SK-N-SH treated with all-trans-retinoic acid at 6 μM for 48 hours (cell line): ENCODE data around the gene CHM.

ENCODE experiments used
- ATAC-seq: fragments of 200-7000 bp; cut with Tn5 transposase; 3 replicates; pipeline ENCODE4 v1.9.1; 2020; ENCODE audit warnings: mild to moderate bottlenecking, moderate library complexity
- ARNTL ChIP-seq: fragments of 450-650 bp; formaldehyde crosslinking; IDR thresholded peaks from 2 replicates; pipeline ENCODE4 v1.5.0; 2020; ENCODE audit warnings: low read depth, mild to moderate bottlenecking, moderate library complexity, borderline replicate concordance
- BACH2 ChIP-seq: fragments of 250-450 bp; sonication (Bioruptor Pico); IDR thresholded peaks from 2 replicates; pipeline ENCODE4 v1.9.0; 2021; ENCODE audit warnings: mild to moderate bottlenecking, borderline replicate concordance
- CREB5 ChIP-seq: fragments of 250-450 bp; sonication (Bioruptor Pico); IDR thresholded peaks from 2 replicates; pipeline ENCODE4 v1.5.1; 2020; ENCODE audit warnings: low read depth, mild to moderate bottlenecking, moderate library complexity
- CSDC2 ChIP-seq: fragments of 250-450 bp; sonication (Bioruptor Pico); IDR thresholded peaks from 2 replicates; pipeline ENCODE4 v1.5.0; 2020; ENCODE audit warnings: mild to moderate bottlenecking, moderate library complexity
- CSRNP3 ChIP-seq: fragments of 250-450 bp; sonication (Bioruptor Pico); IDR thresholded peaks from 2 replicates; pipeline ENCODE4 v1.5.1; 2021; ENCODE audit warnings: mild to moderate bottlenecking, moderate library complexity
- ESRRG ChIP-seq: fragments of 250-450 bp; sonication (Bioruptor Pico); IDR thresholded peaks from 2 replicates; pipeline ENCODE4 v1.6.1; 2021; ENCODE audit warnings: mild to moderate bottlenecking
- GLIS3 ChIP-seq: fragments of 250-450 bp; sonication (Bioruptor Pico); IDR thresholded peaks from 2 replicates; pipeline ENCODE4 v1.5.0; 2020; ENCODE audit warnings: mild to moderate bottlenecking, moderate library complexity
- ISL1 ChIP-seq: fragments of 250-450 bp; sonication (Bioruptor Pico); IDR thresholded peaks from 2 replicates; pipeline ENCODE4 v2.1.2; 2022; ENCODE audit warnings: mild to moderate bottlenecking, moderate library complexity
- OSR1 ChIP-seq: fragments of 250-450 bp; sonication (Bioruptor Pico); IDR thresholded peaks from 2 replicates; pipeline ENCODE4 v1.8.0; 2022; ENCODE audit warnings: moderate library complexity, mild to moderate bottlenecking, inconsistent platforms
- PPARA ChIP-seq: fragments of 250-450 bp; sonication (Bioruptor Pico); IDR thresholded peaks from 2 replicates; pipeline ENCODE4 v1.5.0; 2020; ENCODE audit warnings: mild to moderate bottlenecking, borderline replicate concordance
- RARB ChIP-seq: fragments of 250-450 bp; sonication (Bioruptor Pico); IDR thresholded peaks from 2 replicates; pipeline ENCODE4 v1.8.0; 2021; ENCODE audit warnings: mild to moderate bottlenecking, moderate library complexity
- SNAI2 ChIP-seq: fragments of 250-450 bp; sonication (Bioruptor Pico); IDR thresholded peaks from 2 replicates; pipeline ENCODE4 v1.5.0; 2020; ENCODE audit warnings: mild to moderate bottlenecking, moderate library complexity
- TCF4 ChIP-seq: fragments of 250-450 bp; sonication (Bioruptor Pico); IDR thresholded peaks from 2 replicates; pipeline ENCODE4 v1.8.0; 2021; ENCODE audit warnings: mild to moderate bottlenecking, moderate library complexity, borderline replicate concordance
- TOX ChIP-seq: fragments of 250-450 bp; sonication (Bioruptor Pico); IDR thresholded peaks from 2 replicates; pipeline ENCODE4 v1.8.0; 2021; ENCODE audit warnings: mild to moderate bottlenecking, moderate library complexity, borderline replicate concordance
- ZFP3 ChIP-seq: fragments of 250-450 bp; sonication (Bioruptor Pico); IDR thresholded peaks from 2 replicates; pipeline ENCODE4 v1.5.0; 2020; ENCODE audit warnings: mild to moderate bottlenecking, moderate library complexity
- ZFP30 ChIP-seq: fragments of 450-650 bp; formaldehyde crosslinking; IDR thresholded peaks from 2 replicates; pipeline ENCODE4 v1.5.0; 2022; ENCODE audit warnings: mild to moderate bottlenecking, moderate library complexity
- ZNF565 ChIP-seq: fragments of 450-650 bp; formaldehyde crosslinking; conservative IDR thresholded peaks from 2 replicates; pipeline ENCODE4 v1.5.0; 2020; ENCODE audit warnings: low read depth, mild to moderate bottlenecking, moderate library complexity
- ZNF70 ChIP-seq: fragments of 450-650 bp; formaldehyde crosslinking; IDR thresholded peaks from 2 replicates; pipeline ENCODE4 v1.5.0; 2020; ENCODE audit warnings: mild to moderate bottlenecking, moderate library complexity
- ZNF8 ChIP-seq: fragments of 450-650 bp; formaldehyde crosslinking; IDR thresholded peaks from 2 replicates; pipeline ENCODE4 v1.5.0; 2020; ENCODE audit warnings: mild to moderate bottlenecking, moderate library complexity
- TF ChIP-seq, protein P1 (sequence below): fragments of 250-450 bp; sonication (Bioruptor Pico); IDR thresholded peaks from 2 replicates; pipeline ENCODE4 v1.8.0; 2020; ENCODE audit warnings: mild to moderate bottlenecking, moderate library complexity, borderline replicate concordance
- TF ChIP-seq, protein P2 (sequence below): fragments of 250-450 bp; sonication (Bioruptor Pico); IDR thresholded peaks from 2 replicates; pipeline ENCODE4 v1.8.0; 2021; ENCODE audit warnings: low read depth, mild to moderate bottlenecking, moderate library complexity, borderline replicate concordance

Gene CHM

DNA sequence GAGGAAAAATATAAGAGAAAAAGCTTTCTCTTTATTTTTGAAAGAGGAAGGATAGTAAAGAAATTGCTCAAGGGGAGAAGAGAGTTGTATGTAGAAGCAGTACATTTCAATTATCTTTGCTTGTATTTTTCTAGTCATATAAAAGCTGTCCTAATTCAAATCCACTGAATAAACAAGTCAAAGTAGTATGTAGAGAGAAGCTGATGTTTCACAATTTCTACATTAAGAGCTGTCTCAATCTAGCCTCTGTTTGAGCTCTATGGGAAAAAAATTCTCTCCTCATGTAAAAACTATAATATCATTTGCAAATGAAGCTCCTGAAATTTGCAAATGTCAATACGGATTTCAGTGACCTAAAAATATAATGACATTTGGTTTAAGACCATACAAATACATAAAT, 52.6 kb downstream of the CHM start:
- no peak for TF ChIP-seq SNAI2 (CRISPR knock-in tag)
- TF ChIP-seq PPARA: no peak
- no peak for TF ChIP-seq TOX
- no peak for TF ChIP-seq GLIS3 (CRISPR knock-in tag)
- TF ChIP-seq CSRNP3 (CRISPR knock-in tag): no peak
- no peak for TF ChIP-seq CSDC2 (CRISPR knock-in tag)
- TF ChIP-seq, protein P1, sequence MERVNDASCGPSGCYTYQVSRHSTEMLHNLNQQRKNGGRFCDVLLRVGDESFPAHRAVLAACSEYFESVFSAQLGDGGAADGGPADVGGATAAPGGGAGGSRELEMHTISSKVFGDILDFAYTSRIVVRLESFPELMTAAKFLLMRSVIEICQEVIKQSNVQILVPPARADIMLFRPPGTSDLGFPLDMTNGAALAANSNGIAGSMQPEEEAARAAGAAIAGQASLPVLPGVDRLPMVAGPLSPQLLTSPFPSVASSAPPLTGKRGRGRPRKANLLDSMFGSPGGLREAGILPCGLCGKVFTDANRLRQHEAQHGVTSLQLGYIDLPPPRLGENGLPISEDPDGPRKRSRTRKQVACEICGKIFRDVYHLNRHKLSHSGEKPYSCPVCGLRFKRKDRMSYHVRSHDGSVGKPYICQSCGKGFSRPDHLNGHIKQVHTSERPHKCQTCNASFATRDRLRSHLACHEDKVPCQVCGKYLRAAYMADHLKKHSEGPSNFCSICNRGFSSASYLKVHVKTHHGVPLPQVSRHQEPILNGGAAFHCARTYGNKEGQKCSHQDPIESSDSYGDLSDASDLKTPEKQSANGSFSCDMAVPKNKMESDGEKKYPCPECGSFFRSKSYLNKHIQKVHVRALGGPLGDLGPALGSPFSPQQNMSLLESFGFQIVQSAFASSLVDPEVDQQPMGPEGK (CRISPR knock-in tag): no peak
- TF ChIP-seq ZNF565: no peak
- TF ChIP-seq ISL1: no peak
- no peak for TF ChIP-seq RARB (CRISPR knock-in tag)
- no peak for TF ChIP-seq ZFP3 (CRISPR knock-in tag)
- TF ChIP-seq ZNF70 (CRISPR knock-in tag): no peak

GRCh38 chrX:85994228-85994627, 53.1 kb downstream of the CHM start:
- TF ChIP-seq SNAI2 (CRISPR knock-in tag) (no peak), ZNF8 (CRISPR knock-in tag) (no peak), ZNF565 (no peak), RARB (CRISPR knock-in tag) (no peak), CSDC2 (CRISPR knock-in tag) (no peak), ESRRG (CRISPR knock-in tag) (no peak), ARNTL (no peak), ZNF70 (CRISPR knock-in tag) (no peak), BACH2 (CRISPR knock-in tag) (no peak), ZFP30 (CRISPR knock-in tag) (no peak), TOX (no peak), PPARA (no peak), CREB5 (CRISPR knock-in tag) (no peak), OSR1 (CRISPR knock-in tag) (no peak), TCF4 (CRISPR knock-in tag) (no peak), ISL1 (no peak), ZFP3 (CRISPR knock-in tag) (no peak)
- TF ChIP-seq, protein P1 (CRISPR knock-in tag): no peak
- TF ChIP-seq, protein P2, sequence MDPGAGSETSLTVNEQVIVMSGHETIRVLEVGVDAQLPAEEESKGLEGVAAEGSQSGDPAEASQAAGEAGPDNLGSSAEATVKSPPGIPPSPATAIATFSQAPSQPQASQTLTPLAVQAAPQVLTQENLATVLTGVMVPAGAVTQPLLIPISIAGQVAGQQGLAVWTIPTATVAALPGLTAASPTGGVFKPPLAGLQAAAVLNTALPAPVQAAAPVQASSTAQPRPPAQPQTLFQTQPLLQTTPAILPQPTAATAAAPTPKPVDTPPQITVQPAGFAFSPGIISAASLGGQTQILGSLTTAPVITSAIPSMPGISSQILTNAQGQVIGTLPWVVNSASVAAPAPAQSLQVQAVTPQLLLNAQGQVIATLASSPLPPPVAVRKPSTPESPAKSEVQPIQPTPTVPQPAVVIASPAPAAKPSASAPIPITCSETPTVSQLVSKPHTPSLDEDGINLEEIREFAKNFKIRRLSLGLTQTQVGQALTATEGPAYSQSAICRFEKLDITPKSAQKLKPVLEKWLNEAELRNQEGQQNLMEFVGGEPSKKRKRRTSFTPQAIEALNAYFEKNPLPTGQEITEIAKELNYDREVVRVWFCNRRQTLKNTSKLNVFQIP (CRISPR knock-in tag): no peak
- ATAC-seq: peak; percentile 55

More for the DNA sequence above, 52.6 kb downstream of the CHM start:
- no peak for ATAC-seq

DNA sequence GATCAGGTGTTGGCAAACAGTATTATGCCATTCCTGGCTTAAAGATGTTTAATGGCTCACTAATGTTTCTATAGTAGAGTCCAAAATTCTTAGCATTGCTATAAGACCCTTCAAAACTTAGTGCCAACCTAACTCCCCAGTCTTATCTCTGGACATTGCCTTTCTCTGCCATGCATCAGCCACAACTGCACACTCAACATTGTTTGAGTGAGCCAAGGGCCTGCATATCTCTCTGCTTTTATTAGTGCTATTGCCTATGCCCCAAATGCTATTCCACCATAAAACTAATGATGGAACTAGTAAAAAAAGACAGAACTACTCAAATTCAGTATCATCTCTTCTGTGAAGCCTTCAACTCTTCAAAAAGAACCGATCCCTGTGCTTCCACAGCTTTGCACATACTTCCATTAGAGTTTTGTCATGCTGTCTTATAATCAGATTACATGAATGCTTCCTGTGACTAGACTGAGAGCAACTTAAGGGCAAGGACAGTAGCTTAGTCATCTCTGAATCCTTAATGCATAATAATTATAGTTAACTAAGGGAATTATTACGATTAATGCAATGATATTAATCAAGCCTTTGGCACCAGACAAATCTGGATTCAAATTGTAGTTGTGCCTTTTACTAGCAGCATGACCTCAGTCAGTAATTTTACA, 53.7 kb downstream of the CHM start:
- ATAC-seq: peak; percentile 85
- peak; percentile 77 for TF ChIP-seq ISL1
- no peak for TF ChIP-seq TCF4 (CRISPR knock-in tag)

- peak; percentile 70 for ATAC-seq
- TF ChIP-seq TOX (no peak), RARB (CRISPR knock-in tag) (no peak), OSR1 (CRISPR knock-in tag) (no peak), ESRRG (CRISPR knock-in tag) (no peak), ISL1 (peak; percentile 28; the same call in 1 of the 2 replicates), SNAI2 (CRISPR knock-in tag) (0 out of 2 replicates have a peak, but pooled peaks have one; percentile 24), ZNF70 (CRISPR knock-in tag) (no peak)
- TF ChIP-seq, protein P1 (CRISPR knock-in tag): peak; percentile 42; the same call in 1 of the 2 replicates
Measured at GRCh38 chrX:85992811-85993229, 54.5 kb downstream of the CHM start.
